Measurements from ENCODE around the gene USP2.
"Not testable (repeated sequence)": the region's sequence is repeated elsewhere in the genome, so short reads cannot be mapped to it uniquely, and the experiment has no call there.

Gene USP2

GRCh38 chr11:119388103-119388502 lies 6.6 kb upstream of the USP2 start:
- TF ChIP-seq CTCF (IDR thresholded peaks at IDR 0.05; ENCODE audit: insufficient read depth, low read length, poor library complexity, severe bottlenecking), result no peak
- no peak for TF ChIP-seq EZH2phosphoT487 (conservative IDR thresholded peaks at IDR 0.05; ENCODE audit: low read length)

GRCh38 chr11:119384332-119384731 lies 2.8 kb upstream of the USP2 start:
- no peaks in the 10 kb centered on the region for H3K9me2 ChIP-seq (replicated peaks; ENCODE audit: insufficient read depth, low read length)
- no peaks in the 10 kb centered on the region for H3K9me3 ChIP-seq (ENCODE audit: insufficient read depth, low read length)
- H3K79me2 ChIP-seq (ENCODE audit: insufficient read depth, low read length), result no peaks in the 10 kb centered on the region
- H3K4me2 ChIP-seq (ENCODE audit: low read depth, low read length, poor library complexity, severe bottlenecking), result no peak overlapping the region
- H2AFZ ChIP-seq (ENCODE audit: low read depth, low read length, severe bottlenecking), result no peak overlapping the region
- no peak for TF ChIP-seq EZH2phosphoT487 (conservative IDR thresholded peaks at IDR 0.05; ENCODE audit: low read length)
- no peak for TF ChIP-seq CTCF (IDR thresholded peaks at IDR 0.05; ENCODE audit: insufficient read depth, low read length, poor library complexity, severe bottlenecking)
- no peaks in the 10 kb centered on the region for H4K20me1 ChIP-seq (ENCODE audit: low read depth, low read length)
- no peak overlapping the region for H3K4me3 ChIP-seq (ENCODE audit: insufficient read depth, low read length, poor library complexity, severe bottlenecking)
- H3K36me3 ChIP-seq (ENCODE audit: low read length), result no peaks in the 10 kb centered on the region
- H3K27ac ChIP-seq (ENCODE audit: low read depth, low read length), result no peak overlapping the region
- no peaks in the 10 kb centered on the region for H3K27me3 ChIP-seq (ENCODE audit: low read length)
- H3F3A ChIP-seq (ENCODE audit: insufficient read depth), result no peaks in the 10 kb centered on the region
- no peak overlapping the region for H3K9ac ChIP-seq (ENCODE audit: low read length)

More at GRCh38 chr11:119388103-119388502, 6.6 kb upstream of the USP2 start:
- no peaks in the 10 kb centered on the region for H3K9me3 ChIP-seq (ENCODE audit: insufficient read depth, low read length)
- H3K27me3 ChIP-seq (ENCODE audit: low read length), result no peaks in the 10 kb centered on the region
- no peak overlapping the region for H3K9ac ChIP-seq (ENCODE audit: low read length)
- H2AFZ ChIP-seq (ENCODE audit: low read depth, low read length, severe bottlenecking), result no peak overlapping the region
- H3K4me3 ChIP-seq (ENCODE audit: insufficient read depth, low read length, poor library complexity, severe bottlenecking), result no peak overlapping the region
- no peaks in the 10 kb centered on the region for H3K9me2 ChIP-seq (replicated peaks; ENCODE audit: insufficient read depth, low read length)
- H3K79me2 ChIP-seq (ENCODE audit: insufficient read depth, low read length), result no peaks in the 10 kb centered on the region
- no peaks in the 10 kb centered on the region for H3F3A ChIP-seq (ENCODE audit: insufficient read depth)
- H3K36me3 ChIP-seq (ENCODE audit: low read length), result no peaks in the 10 kb centered on the region
- H3K27ac ChIP-seq (ENCODE audit: low read depth, low read length), result no peak overlapping the region
- H3K4me2 ChIP-seq (ENCODE audit: low read depth, low read length, poor library complexity, severe bottlenecking), result no peak overlapping the region
- no peaks in the 10 kb centered on the region for H4K20me1 ChIP-seq (ENCODE audit: low read depth, low read length)

GRCh38 chr11:119382513-119382912 lies 1.0 kb upstream of the USP2 start:
- H2AFZ ChIP-seq (ENCODE audit: low read depth, low read length, severe bottlenecking); H3K36me3 ChIP-seq (ENCODE audit: low read length); H3K9me2 ChIP-seq (replicated peaks; ENCODE audit: insufficient read depth, low read length); H3K9me3 ChIP-seq (ENCODE audit: insufficient read depth, low read length); H3F3A ChIP-seq (ENCODE audit: insufficient read depth); H4K20me1 ChIP-seq (ENCODE audit: low read depth, low read length); H3K27me3 ChIP-seq (ENCODE audit: low read length); H3K9ac ChIP-seq (ENCODE audit: low read length); H3K27ac ChIP-seq (ENCODE audit: low read depth, low read length); H3K79me2 ChIP-seq (ENCODE audit: insufficient read depth, low read length): not testable (repeated sequence)
- H3K4me3 ChIP-seq (ENCODE audit: insufficient read depth, low read length, poor library complexity, severe bottlenecking), result peak overlapping the region; percentile 55
- H3K4me2 ChIP-seq (ENCODE audit: low read depth, low read length, poor library complexity, severe bottlenecking), result peak overlapping the region; percentile 62

- peak overlapping the region; percentile 55 for H3K4me3 ChIP-seq (ENCODE audit: insufficient read depth, low read length, poor library complexity, severe bottlenecking)
- no peak for TF ChIP-seq CTCF (IDR thresholded peaks at IDR 0.05; ENCODE audit: insufficient read depth, low read length, poor library complexity, severe bottlenecking)
- no peak for TF ChIP-seq EZH2phosphoT487 (conservative IDR thresholded peaks at IDR 0.05; ENCODE audit: low read length)
- no peaks in the 10 kb centered on the region for H3K9me3 ChIP-seq (ENCODE audit: insufficient read depth, low read length)
- H3K27ac ChIP-seq (ENCODE audit: low read depth, low read length), result no peak overlapping the region
- no peaks in the 10 kb centered on the region for H3K27me3 ChIP-seq (ENCODE audit: low read length)
- H3K9ac ChIP-seq (ENCODE audit: low read length), result peak overlapping the region; percentile 18; the same call in 1 of the 2 replicates
- no peaks in the 10 kb centered on the region for H3K9me2 ChIP-seq (replicated peaks; ENCODE audit: insufficient read depth, low read length)
- peak overlapping the region; percentile 64 for H2AFZ ChIP-seq (ENCODE audit: low read depth, low read length, severe bottlenecking)
- no peaks in the 10 kb centered on the region for H3F3A ChIP-seq (ENCODE audit: insufficient read depth)
- H3K79me2 ChIP-seq (ENCODE audit: insufficient read depth, low read length), result no peaks in the 10 kb centered on the region
- H3K36me3 ChIP-seq (ENCODE audit: low read length), result no peaks in the 10 kb centered on the region
- no peaks in the 10 kb centered on the region for H4K20me1 ChIP-seq (ENCODE audit: low read depth, low read length)
- peak overlapping the region; percentile 62 for H3K4me2 ChIP-seq (ENCODE audit: low read depth, low read length, poor library complexity, severe bottlenecking)
Observed at GRCh38 chr11:119382101-119382500, 611 bp upstream of the USP2 start.
